ENCODE results near the gene LRRC61. TPM values are rescaled to one million over a fixed set of nuclear protein-coding genes. Genes with fewer than 3 reads are reported as not detected.
"Not testable (repeated sequence)": the region's sequence is repeated elsewhere in the genome, so short reads cannot be mapped to it uniquely, and the experiment has no call there.

The LRRC61 gene
- total RNA-seq, 1 donor from 2014 or later, result not detected

DNA sequence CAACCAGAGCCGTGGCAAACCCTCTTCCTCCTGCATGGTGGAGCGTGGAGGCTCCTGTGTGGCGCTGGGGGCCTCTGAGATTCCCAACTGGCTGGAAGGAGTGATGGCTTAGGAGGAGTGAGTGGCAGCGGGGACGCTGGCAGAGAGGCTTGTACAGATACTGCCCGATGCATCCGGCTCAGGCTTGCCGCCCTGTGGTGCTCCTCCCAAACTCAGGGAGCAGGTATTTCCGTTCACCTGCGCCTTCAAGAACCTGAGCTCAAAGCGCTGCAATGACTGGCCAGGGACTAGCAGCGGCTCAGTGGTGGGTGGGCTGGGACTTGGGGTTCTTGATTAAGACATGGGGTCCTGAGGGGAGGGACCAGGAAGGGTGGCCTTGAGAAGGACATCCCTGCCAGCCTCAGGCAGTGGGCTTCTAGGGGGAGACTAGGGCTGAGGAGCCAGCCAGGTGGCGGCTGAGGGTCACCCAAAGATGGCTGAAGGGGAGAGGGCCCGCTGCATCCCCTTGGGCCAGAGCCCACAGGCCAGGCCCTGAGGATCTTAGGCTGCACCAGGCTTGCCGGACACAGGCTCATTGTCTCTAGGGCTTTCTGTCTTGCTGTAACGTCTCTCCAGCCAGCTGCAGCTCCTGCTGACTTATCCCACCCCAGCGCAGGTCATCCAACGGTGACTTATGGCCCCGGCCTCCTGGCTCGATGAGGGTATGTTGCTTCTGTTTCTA is 59.1 kb downstream of the LRRC61 start:
- DNase-seq (ENCODE audit: low read depth), result no peak

DNA sequence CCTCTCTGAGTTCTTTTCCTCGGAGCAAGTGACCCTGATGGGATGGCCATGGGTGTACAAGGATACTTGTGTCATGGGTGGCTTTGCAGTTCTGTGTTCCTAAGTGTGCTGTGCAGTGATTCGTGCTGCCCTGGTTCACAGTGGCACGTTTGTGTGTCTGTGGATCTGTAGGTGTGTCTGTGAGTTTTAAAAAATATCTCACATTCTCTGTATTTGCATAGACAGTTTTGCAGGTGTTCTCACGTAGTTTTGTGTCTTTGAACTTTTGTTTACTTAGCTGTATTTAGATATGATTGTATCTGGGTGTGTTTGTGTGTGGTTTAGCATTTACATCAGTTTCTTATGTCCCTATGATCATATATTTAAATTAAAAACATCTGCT is 59.7 kb downstream of the LRRC61 start:
- DNase-seq (ENCODE audit: low read depth), result no peak

DNA sequence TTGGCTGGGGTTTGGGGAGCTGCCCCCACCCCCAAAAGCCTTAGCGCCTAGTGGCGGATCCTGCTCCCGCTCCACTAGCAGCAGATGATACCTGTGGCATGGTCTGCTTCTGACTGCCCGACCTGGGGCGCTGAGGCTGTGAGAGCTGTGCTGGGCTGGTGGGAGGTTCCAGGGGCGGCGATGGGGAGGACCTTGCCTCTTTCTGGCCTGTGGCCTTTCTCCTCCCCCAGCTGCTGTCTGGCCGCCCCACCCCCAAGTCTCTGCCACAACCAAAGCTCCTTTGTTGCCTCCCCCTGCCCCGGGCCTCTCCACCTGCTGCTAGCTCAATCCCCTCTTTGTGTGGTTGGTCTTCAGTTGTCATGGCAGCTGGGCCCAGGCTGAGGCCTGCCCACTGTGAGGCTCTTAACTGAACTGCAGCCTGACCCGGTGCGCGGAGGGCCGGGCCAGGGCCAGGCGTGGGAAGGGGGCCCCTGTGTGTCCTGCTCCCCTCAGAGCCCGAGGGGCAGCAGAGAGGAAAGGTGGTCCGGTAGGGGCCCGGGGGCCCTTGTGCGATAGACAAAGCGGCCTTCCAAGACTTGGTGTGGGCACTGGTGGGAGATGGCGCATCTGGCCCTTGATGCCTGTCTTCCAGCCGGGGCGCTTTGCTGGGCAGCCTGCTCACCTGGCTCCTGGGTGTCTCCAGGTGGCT is 60.7 kb downstream of the LRRC61 start:
- DNase-seq (ENCODE audit: low read depth), result peak; percentile 85

DNA sequence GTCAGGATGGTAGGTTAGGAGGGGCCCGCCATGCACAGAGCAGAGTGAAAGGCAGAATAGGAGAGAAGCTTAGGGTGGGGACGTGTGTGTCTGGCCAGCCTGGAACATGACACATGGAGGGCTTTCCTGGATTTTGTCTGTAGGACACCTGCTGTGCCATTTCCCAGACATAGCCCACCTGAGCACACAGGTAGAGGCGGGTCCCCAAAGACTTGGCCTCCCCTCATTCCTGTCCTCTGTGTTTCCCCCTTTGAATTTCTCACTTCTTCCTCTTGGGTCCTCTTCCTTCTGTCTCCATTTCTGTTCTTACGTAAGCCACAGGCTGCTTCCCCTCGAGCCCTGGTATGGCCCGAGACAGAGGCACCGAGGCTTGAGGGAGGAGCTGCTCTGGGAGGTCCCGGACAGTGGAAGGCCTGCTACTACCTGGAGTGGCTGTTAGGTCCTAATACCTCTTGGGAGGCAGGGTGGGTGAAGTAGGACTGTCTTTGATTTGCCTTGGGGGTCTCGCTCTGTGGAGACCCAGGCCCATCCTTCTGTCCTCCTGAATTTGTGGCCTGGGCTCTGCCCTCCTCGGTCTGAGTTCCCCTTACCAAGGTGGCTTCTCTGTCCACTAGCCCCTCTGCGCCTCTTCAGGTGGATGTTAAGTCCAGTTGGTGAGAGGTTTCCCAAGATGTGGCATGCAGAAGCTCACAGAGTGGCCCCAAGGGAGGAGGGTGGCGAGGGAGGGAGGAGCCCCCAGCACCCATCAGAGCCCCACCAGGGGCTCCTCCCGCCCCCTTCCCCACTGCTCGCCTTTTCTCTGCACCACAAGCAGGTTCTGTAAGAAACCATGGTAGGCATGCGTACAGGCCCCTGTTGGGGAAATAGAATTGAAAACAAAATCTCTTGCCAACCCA is 61.5 kb downstream of the LRRC61 start:
- no peak for DNase-seq (ENCODE audit: low read depth)

DNA sequence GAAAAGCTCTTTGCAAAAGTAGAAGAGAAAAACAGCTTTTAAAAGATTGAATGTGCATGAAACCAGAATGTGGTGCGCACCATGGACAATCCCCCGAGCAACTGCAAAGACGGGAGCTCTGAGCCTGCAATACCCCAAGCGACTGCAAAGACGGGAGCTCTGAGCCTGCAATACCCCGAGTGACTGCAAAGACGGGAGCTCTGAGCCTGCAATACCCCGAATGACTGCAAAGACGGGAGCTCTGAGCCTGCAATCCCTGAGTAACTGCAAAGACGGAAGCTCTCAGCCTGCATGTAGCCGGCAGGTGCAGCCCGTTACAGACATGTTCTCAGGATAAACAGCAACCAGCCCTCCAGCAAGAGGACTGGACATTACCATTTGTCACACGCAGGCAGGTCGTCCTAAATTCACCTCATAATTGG is 62.2 kb downstream of the LRRC61 start:
- no peak for DNase-seq (ENCODE audit: low read depth)

DNA sequence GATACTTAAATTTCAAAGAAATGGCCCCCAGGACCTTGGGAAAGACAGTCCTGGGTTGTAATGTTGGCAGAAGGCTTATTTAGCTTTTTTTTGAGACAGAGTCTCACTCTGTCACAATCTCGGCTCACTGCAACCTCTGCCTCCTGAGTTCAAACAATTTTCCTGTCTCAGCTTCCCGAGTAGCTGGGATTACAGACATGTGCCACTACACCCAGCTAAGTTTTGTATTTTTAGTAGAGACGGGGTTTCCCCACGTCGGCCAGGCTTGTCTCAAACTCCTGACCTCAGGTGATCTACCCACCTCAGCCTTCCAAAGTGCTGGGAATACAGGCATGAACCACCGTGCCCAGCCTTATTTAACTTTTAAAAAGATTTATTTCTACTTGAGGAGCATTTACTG is 62.7 kb downstream of the LRRC61 start:
- not testable (repeated sequence) for DNase-seq (ENCODE audit: low read depth)

Other genes starting within 250 kb of the LRRC61 start
- 0.32 TPM in 1 of 2 replicates, not detected in the other for gene ACTR3C, start 190 bp downstream of the LRRC61 start, total RNA-seq
- gene RARRES2, start 18.3 kb downstream of the LRRC61 start, total RNA-seq, result 202 and 252 TPM in 2 replicates
- gene REPIN1, start 45.5 kb downstream of the LRRC61 start, total RNA-seq, result 262 and 362 TPM in 2 replicates
- 17.8 and 21.2 TPM in 2 replicates for gene ZNF775, start 56.0 kb downstream of the LRRC61 start, total RNA-seq
- gene GIMAP8, start 127.3 kb downstream of the LRRC61 start, total RNA-seq, result not detected in 2 replicates
- not detected in 2 replicates for gene GIMAP7, start 191.5 kb downstream of the LRRC61 start, total RNA-seq
- not detected in 2 replicates for gene GIMAP4, start 244.0 kb downstream of the LRRC61 start, total RNA-seq